Loucy (cell line): Measurements from ENCODE around the gene SYNJ1.

Source experiments
- H2AFZ ChIP-seq: fragments of 200-600 bp; sonication (generic); 2 replicates; pipeline ENCODE4 v1.6.0; 2016; ENCODE audit warnings: antibody characterized with exemption, mild to moderate bottlenecking, low read length, moderate library complexity
- H3F3A ChIP-seq: fragments of 200-600 bp; 2 replicates; pipeline ENCODE4 v1.6.0; 2016; ENCODE audit warnings: antibody characterized with exemption, low read depth, mild to moderate bottlenecking
- H3K27me3 ChIP-seq: fragments of 200-600 bp; sonication (generic); 2 replicates; pipeline ENCODE4 v1.6.1; 2014; ENCODE audit warnings: low read length, mild to moderate bottlenecking; ENCODE audit not compliant: insufficient read depth, poor library complexity, severe bottlenecking
- H3K36me3 ChIP-seq: fragments of 200-600 bp; sonication (generic); 2 replicates; pipeline ENCODE4 v1.6.1; 2016; ENCODE audit warnings: low read length; ENCODE audit not compliant: insufficient read depth
- H3K4me1 ChIP-seq: fragments of 200-600 bp; sonication (generic); 2 replicates; pipeline ENCODE4 v1.5.1; 2014; ENCODE audit warnings: low read length, mild to moderate bottlenecking; ENCODE audit not compliant: insufficient read depth, poor library complexity, severe bottlenecking
- H3K4me2 ChIP-seq: fragments of 200-600 bp; sonication (generic); 2 replicates; pipeline ENCODE4 v1.6.0; 2014; ENCODE audit warnings: antibody characterized with exemption, low read length, low read depth, mild to moderate bottlenecking; ENCODE audit not compliant: poor library complexity, severe bottlenecking
- H3K4me3 ChIP-seq: fragments of 200-600 bp; sonication (generic); 2 replicates; pipeline ENCODE4 v1.5.1; 2014; ENCODE audit warnings: low read length, mild to moderate bottlenecking, mixed read lengths; ENCODE audit not compliant: poor library complexity, severe bottlenecking
- H3K79me2 ChIP-seq: fragments of 200-600 bp; sonication (generic); 2 replicates; pipeline ENCODE4 v1.6.1; 2014; ENCODE audit warnings: low read length; ENCODE audit not compliant: insufficient read depth
- H3K9ac ChIP-seq: fragments of 200-600 bp; sonication (generic); 2 replicates; pipeline ENCODE4 v1.6.0; 2014; ENCODE audit warnings: mild to moderate bottlenecking, low read depth, low read length, moderate library complexity; ENCODE audit not compliant: poor library complexity, severe bottlenecking
- H3K9me2 ChIP-seq: fragments of 200-600 bp; sonication (generic); replicated peaks from 2 replicates; pipeline ENCODE4 v1.6.1; 2016; ENCODE audit warnings: low read depth, low read length, mixed read lengths
- H3K9me3 ChIP-seq: fragments of 200-600 bp; sonication (generic); 2 replicates; pipeline ENCODE4 v1.6.1; 2014; ENCODE audit warnings: mild to moderate bottlenecking, antibody characterized with exemption, low read length, low read depth; ENCODE audit not compliant: insufficient read depth
- H4K20me1 ChIP-seq: fragments of 200-600 bp; sonication (generic); 2 replicates; pipeline ENCODE4 v1.6.0; 2014; ENCODE audit warnings: antibody characterized with exemption, low read length, mild to moderate bottlenecking; ENCODE audit not compliant: insufficient read depth, poor library complexity, severe bottlenecking
- EZH2phosphoT487 ChIP-seq: fragments of 200-600 bp; IDR thresholded peaks from 2 replicates; pipeline ENCODE4 v1.6.1; 2018; ENCODE audit warnings: antibody characterized with exemption, mild to moderate bottlenecking, moderate library complexity, borderline replicate concordance
- TF ChIP-seq, protein P1 (sequence below): fragments of 200-600 bp; sonication (generic); conservative IDR thresholded peaks from 2 replicates; pipeline ENCODE4 v1.5.1; 2014; ENCODE audit warnings: mild to moderate bottlenecking, antibody characterized with exemption, low read length

SYNJ1 gene

DNA sequence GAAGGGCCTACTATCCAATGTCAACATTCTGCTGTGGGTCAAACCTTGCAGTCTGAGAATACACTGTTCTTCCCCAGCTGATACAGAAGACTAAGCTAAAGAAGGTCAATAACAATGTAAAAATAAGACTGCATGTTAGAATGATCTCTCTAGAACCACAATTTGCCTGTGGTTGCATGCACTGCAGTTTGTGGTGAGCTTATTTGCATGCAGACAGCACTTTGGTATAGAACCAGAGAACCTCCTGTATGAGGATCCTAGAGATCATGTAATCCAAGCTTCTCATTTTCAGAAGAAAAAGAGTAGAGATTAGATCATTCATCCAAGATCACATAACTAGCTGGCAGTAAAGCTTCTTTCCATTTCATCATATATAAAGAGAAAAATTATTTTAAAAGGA is 15.8 kb downstream of the SYNJ1 start:
- TF ChIP-seq, protein P1, sequence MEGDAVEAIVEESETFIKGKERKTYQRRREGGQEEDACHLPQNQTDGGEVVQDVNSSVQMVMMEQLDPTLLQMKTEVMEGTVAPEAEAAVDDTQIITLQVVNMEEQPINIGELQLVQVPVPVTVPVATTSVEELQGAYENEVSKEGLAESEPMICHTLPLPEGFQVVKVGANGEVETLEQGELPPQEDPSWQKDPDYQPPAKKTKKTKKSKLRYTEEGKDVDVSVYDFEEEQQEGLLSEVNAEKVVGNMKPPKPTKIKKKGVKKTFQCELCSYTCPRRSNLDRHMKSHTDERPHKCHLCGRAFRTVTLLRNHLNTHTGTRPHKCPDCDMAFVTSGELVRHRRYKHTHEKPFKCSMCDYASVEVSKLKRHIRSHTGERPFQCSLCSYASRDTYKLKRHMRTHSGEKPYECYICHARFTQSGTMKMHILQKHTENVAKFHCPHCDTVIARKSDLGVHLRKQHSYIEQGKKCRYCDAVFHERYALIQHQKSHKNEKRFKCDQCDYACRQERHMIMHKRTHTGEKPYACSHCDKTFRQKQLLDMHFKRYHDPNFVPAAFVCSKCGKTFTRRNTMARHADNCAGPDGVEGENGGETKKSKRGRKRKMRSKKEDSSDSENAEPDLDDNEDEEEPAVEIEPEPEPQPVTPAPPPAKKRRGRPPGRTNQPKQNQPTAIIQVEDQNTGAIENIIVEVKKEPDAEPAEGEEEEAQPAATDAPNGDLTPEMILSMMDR = no peak
- Histone ChIP-seq H3K4me2 (peak overlapping the region; percentile 53), H3K27me3 (no peaks in the 10 kb centered on the region), H4K20me1 (peaks cover 11% of the 10 kb centered on the region), H3K4me3 (peak overlapping the region; percentile 7), H3K9me3 (no peaks in the 10 kb centered on the region), H3K9ac (no peak overlapping the region), H2AFZ (no peak overlapping the region), H3K4me1 (peaks cover 22% of the 10 kb centered on the region), H3F3A (no peaks in the 10 kb centered on the region), H3K9me2 (no peaks in the 10 kb centered on the region), H3K36me3 (no peaks in the 10 kb centered on the region), H3K79me2 (no peaks in the 10 kb centered on the region)

DNA sequence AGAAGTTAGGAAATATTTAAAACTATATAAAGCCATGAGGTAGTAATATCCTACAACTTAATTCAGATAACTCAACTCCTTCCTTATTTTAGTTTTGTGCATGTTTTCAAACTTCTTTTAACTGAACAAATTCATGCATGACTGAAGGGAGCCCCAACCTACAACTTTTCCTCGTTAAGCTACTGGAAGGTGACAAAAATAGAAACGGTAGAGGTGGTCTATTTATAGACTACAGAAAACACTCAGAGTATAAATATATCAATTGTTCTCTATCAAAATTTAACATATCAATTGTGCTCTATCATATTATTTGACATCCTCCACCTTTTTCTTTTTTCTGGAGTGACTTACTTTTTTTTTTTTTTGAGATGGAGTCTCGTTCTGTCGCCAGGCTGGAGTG is 16.8 kb downstream of the SYNJ1 start:
- H3K4me2 ChIP-seq = no peak overlapping the region
- peaks cover 11% of the 10 kb centered on the region for H4K20me1 ChIP-seq

DNA sequence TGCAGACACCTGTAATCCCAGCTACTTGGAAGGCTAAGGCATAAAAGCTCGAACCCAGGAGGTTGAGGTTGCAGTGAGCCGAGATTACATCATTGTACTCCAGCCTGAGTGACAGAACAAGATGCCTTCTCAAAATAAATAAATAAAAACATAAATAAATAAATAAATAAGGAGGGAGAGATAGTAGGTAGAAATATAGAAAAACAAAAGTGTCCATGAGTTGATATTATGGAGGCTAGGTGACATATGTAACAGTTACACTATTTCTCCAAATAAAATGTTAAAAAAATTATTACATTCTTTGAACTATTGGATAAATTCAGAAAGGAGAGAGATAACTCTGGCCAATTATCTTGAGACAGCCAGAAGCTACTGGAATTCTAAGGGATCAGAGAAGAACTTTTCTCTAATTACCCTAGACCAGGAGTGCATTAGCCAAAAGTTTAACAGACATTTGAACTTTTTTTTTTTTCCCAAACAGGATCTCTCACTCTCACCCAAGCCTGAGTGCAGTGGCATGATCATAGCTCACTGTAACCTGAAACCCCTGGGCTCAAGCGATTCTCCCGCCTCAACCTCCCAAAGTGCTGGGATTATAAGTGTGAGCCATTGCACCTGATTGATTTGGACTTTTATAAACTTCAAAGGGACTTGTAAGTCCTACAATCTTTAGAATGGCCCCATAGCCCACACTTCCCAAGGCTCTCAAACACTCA is 17.6 kb downstream of the SYNJ1 start:
- Histone ChIP-seq H4K20me1 (peaks cover 11% of the 10 kb centered on the region), H3F3A (no peaks in the 10 kb centered on the region), H2AFZ (no peak overlapping the region), H3K36me3 (no peaks in the 10 kb centered on the region), H3K4me3 (no peak overlapping the region), H3K9me3 (no peaks in the 10 kb centered on the region), H3K27me3 (no peaks in the 10 kb centered on the region), H3K4me2 (no peak overlapping the region), H3K9ac (no peak overlapping the region), H3K9me2 (no peaks in the 10 kb centered on the region), H3K4me1 (peaks cover 22% of the 10 kb centered on the region), H3K79me2 (no peaks in the 10 kb centered on the region)
- no peak for TF ChIP-seq EZH2phosphoT487
- TF ChIP-seq, protein P1 = no peak

More for the DNA sequence above, 16.8 kb downstream of the SYNJ1 start:
- TF ChIP-seq, protein P1 = no peak
- TF ChIP-seq EZH2phosphoT487 = no peak
- Histone ChIP-seq H3K9me2 (no peaks in the 10 kb centered on the region), H3K9me3 (no peaks in the 10 kb centered on the region), H3K27me3 (no peaks in the 10 kb centered on the region), H3K4me1 (peaks cover 22% of the 10 kb centered on the region), H3K79me2 (no peaks in the 10 kb centered on the region), H3K4me3 (no peak overlapping the region), H3K36me3 (no peaks in the 10 kb centered on the region), H3K9ac (no peak overlapping the region), H3F3A (no peaks in the 10 kb centered on the region), H2AFZ (no peak overlapping the region)
